ENCODE measurements around the gene ZBTB17. TPM values are rescaled to one million over a fixed set of nuclear protein-coding genes. Genes with fewer than 3 reads are reported as not detected.

The ZBTB17 gene
- total and polyA plus RNA-seq, 9 of the 15 experiments (the other 6 are each of a cell fraction or from before 2014, with no cell fraction given): 1.1 to 53.4 (median 29.6) TPM

- TF ChIP-seq MCM7 (IDR thresholded peaks at IDR 0.05): no peak
- no peak for TF ChIP-seq KDM5B (IDR thresholded peaks at IDR 0.05; ENCODE audit: insufficient replicate concordance, low read depth, low read length)
- no peak for TF ChIP-seq ZBTB49 (CRISPR knock-in tag; IDR thresholded peaks at IDR 0.05; ENCODE audit: borderline replicate concordance)
- 0 out of 2 replicates have a peak, but pooled peaks have one; percentile 26 for TF ChIP-seq MTA3 (IDR thresholded peaks at IDR 0.05; ENCODE audit: borderline replicate concordance)
- no peak for TF ChIP-seq MXI1 (IDR thresholded peaks at IDR 0.05; ENCODE audit: low read depth, low read length)
- no peak for TF ChIP-seq GTF2E2 (tag; IDR thresholded peaks at IDR 0.05)
- peak in 1 of 2 experiments; percentile 71; a peak in 2 of 4 replicates for TF ChIP-seq MAZ (CRISPR knock-in tag; conservative IDR thresholded peaks at IDR 0.05 in 1 of 2, IDR thresholded peaks at IDR 0.05 in 1 of 2)
- TF ChIP-seq TFAP4 (CRISPR knock-in tag; IDR thresholded peaks at IDR 0.05; ENCODE audit: borderline replicate concordance): peak; percentile 35; the same call in 1 of the 2 replicates
- TF ChIP-seq SRF (CRISPR knock-in tag; IDR thresholded peaks at IDR 0.05): no peak; a peak in 1 of 4 replicates
- no peak for TF ChIP-seq ETV5 (CRISPR knock-in tag; IDR thresholded peaks at IDR 0.05; ENCODE audit: low read depth)
- TF ChIP-seq ZNF740 (CRISPR knock-in tag; IDR thresholded peaks at IDR 0.05): no peak
- TF ChIP-seq ZNF740 (tag; IDR thresholded peaks at IDR 0.05): no peak
- no peak for TF ChIP-seq SMAD2 (IDR thresholded peaks at IDR 0.05; ENCODE audit: low read depth, low read length)
- TF ChIP-seq NBN (IDR thresholded peaks at IDR 0.05; ENCODE audit: low read depth): no peak; the same call in 1 of the 2 replicates
- TF ChIP-seq MCM2 (IDR thresholded peaks at IDR 0.05; ENCODE audit: low read depth): no peak
- TF ChIP-seq, protein P1, sequence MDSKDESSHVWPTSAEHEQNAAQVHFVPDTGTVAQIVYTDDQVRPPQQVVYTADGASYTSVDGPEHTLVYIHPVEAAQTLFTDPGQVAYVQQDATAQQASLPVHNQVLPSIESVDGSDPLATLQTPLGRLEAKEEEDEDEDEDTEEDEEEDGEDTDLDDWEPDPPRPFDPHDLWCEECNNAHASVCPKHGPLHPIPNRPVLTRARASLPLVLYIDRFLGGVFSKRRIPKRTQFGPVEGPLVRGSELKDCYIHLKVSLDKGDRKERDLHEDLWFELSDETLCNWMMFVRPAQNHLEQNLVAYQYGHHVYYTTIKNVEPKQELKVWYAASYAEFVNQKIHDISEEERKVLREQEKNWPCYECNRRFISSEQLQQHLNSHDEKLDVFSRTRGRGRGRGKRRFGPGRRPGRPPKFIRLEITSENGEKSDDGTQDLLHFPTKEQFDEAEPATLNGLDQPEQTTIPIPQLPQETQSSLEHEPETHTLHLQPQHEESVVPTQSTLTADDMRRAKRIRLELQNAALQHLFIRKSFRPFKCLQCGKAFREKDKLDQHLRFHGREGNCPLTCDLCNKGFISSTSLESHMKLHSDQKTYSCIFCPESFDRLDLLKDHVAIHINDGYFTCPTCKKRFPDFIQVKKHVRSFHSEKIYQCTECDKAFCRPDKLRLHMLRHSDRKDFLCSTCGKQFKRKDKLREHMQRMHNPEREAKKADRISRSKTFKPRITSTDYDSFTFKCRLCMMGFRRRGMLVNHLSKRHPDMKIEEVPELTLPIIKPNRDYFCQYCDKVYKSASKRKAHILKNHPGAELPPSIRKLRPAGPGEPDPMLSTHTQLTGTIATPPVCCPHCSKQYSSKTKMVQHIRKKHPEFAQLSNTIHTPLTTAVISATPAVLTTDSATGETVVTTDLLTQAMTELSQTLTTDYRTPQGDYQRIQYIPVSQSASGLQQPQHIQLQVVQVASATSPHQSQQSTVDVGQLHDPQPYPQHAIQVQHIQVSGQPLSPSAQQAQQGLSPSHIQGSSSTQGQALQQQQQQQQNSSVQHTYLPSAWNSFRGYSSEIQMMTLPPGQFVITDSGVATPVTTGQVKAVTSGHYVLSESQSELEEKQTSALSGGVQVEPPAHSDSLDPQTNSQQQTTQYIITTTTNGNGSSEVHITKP (IDR thresholded peaks at IDR 0.05; ENCODE audit: partially characterized antibody): no peak
- TF ChIP-seq BHLHE40 (IDR thresholded peaks at IDR 0.05; ENCODE audit: low read length): no peak
- no peak for TF ChIP-seq E4F1 (CRISPR knock-in tag; IDR thresholded peaks at IDR 0.05; ENCODE audit: borderline replicate concordance)
Observed at GRCh38 chr1:16009030-16009460, 33.1 kb upstream of the ZBTB17 start (continued).

All from K562 (cell line).